Endodermal cell (in vitro differentiated cells): ENCODE measurements around the gene MOXD1. TPM values are rescaled to one million over a fixed set of nuclear protein-coding genes. Genes with fewer than 3 reads are reported as not detected.

Experiments used
- DNase-seq: peaks from one replicate; pipeline ENCODE4 v3.0.0-alpha.2; 2017
- H3K27ac ChIP-seq: 2 replicates; pipeline ENCODE4 v1.5.1; 2013; ENCODE audit warnings: mild to moderate bottlenecking, low read depth, low read length, moderate library complexity
- H3K27me3 ChIP-seq: 2 replicates; pipeline ENCODE4 v1.6.1; 2013; ENCODE audit warnings: mild to moderate bottlenecking, low read length, moderate library complexity; ENCODE audit not compliant: insufficient read depth, control insufficient read depth, poor library complexity, severe bottlenecking
- H3K36me3 ChIP-seq: 2 replicates; pipeline ENCODE4 v1.7.0; 2013; ENCODE audit warnings: mild to moderate bottlenecking, low read length, moderate library complexity; ENCODE audit not compliant: control insufficient read depth, insufficient read depth
- H3K4me1 ChIP-seq: one replicate; pipeline ENCODE4 v1.7.0; 2013; ENCODE audit warnings: low read length; ENCODE audit not compliant: control insufficient read depth, insufficient read depth
- H3K4me3 ChIP-seq: 2 replicates; pipeline ENCODE4 v1.5.1; 2013; ENCODE audit warnings: mild to moderate bottlenecking, low read length, moderate library complexity
- H3K9ac ChIP-seq: 2 replicates; pipeline ENCODE4 v1.6.1; 2013; ENCODE audit warnings: mild to moderate bottlenecking, low read length, moderate library complexity; ENCODE audit not compliant: poor library complexity, severe bottlenecking; ENCODE audit errors: extremely low read depth
- H3K9me3 ChIP-seq: 2 replicates; pipeline ENCODE4 v1.6.1; 2013; ENCODE audit warnings: mild to moderate bottlenecking, low read length, moderate library complexity; ENCODE audit not compliant: control insufficient read depth
- H3K27ac Mint-ChIP-seq: 2 replicates; pipeline ENCODE4 v1.8.0; 2020; ENCODE audit warnings: mixed read lengths
- H3K27me3 Mint-ChIP-seq: 2 replicates; pipeline ENCODE4 v1.8.0; 2021; ENCODE audit warnings: mild to moderate bottlenecking, mixed read lengths; ENCODE audit not compliant: insufficient read depth
- H3K36me3 Mint-ChIP-seq: 2 replicates; pipeline ENCODE4 v1.8.0; 2020; ENCODE audit warnings: low read depth, mixed read lengths
- H3K4me1 Mint-ChIP-seq: 2 replicates; pipeline ENCODE4 v1.8.0; 2020; ENCODE audit warnings: mixed read lengths
- H3K4me3 Mint-ChIP-seq: 2 replicates; pipeline ENCODE4 v1.8.0; 2020; ENCODE audit warnings: mild to moderate bottlenecking, moderate library complexity, mixed read lengths
- H3K9me3 Mint-ChIP-seq: 2 replicates; pipeline ENCODE4 v1.8.0; 2020; ENCODE audit warnings: mild to moderate bottlenecking, mixed read lengths
- CTCF ChIP-seq: fragments of 200-600 bp; sonication (generic); conservative IDR thresholded peaks from 2 replicates; pipeline ENCODE4 v1.5.0; 2021; ENCODE audit warnings: antibody characterized with exemption, mild to moderate bottlenecking
- WGBS, 2 experiments: methylation state at CpG; one replicate each; pipeline versions ENCODE4 v1.1.5 to v1.1.7; 2013; ENCODE audit warnings: missing lambda C conversion rate in 2 of 2, mixed read lengths in 1 of 2; ENCODE audit not compliant: insufficient coverage in 1 of 2, insufficient read length in 1 of 2; 5-methylcytosine and 5-hydroxymethylcytosine counted together
- total RNA-seq, 2 donors: library from RNA; stranded (reverse); fragmentation: NEBNext Ultra II Directional in 1 of 2; extraction: Animal tissue kit (Norgen Biotek cat#: 25700) in 1 of 2; gene quantifications; 2 replicates in 1 of 2; 3 replicates in 1 of 2; pipeline ENCODE4 v1.2.1, GENCODE V29; 2021

MOXD1 gene
- total RNA-seq, 2 donors from 2014 or later, result 1.3 to 3.2 TPM

GRCh38 chr6:132425176-132425575, 23.9 kb upstream of the MOXD1 start:
- H3K4me3 ChIP-seq, result no peak overlapping the region
- no peak overlapping the region for H3K4me3 Mint-ChIP-seq
- 81% methylated on average over 4 to 5 of the region's 5 CpGs for WGBS, 2 experiments

GRCh38 chr6:132423839-132424238, 22.6 kb upstream of the MOXD1 start:
- no peak for DNase-seq
- Histone ChIP-seq H3K9ac (no peak overlapping the region), H3K4me1 (no peaks in the 10 kb centered on the region), H3K27me3 (no peaks in the 10 kb centered on the region), H3K36me3 (no peaks in the 10 kb centered on the region), H3K27ac (no peak overlapping the region), H3K4me3 (no peak overlapping the region), H3K9me3 (no peaks in the 10 kb centered on the region)
- WGBS, 2 experiments, result 92 to 100% methylated on average over 2 to 3 of the region's 3 CpGs
- H3K27ac Mint-ChIP-seq, result no peak overlapping the region
- peaks cover 23% of the 10 kb centered on the region for H3K9me3 Mint-ChIP-seq
- TF ChIP-seq CTCF, result no peak
- H3K4me3 Mint-ChIP-seq, result no peak overlapping the region
- H3K27me3 Mint-ChIP-seq, result no peaks in the 10 kb centered on the region
- H3K4me1 Mint-ChIP-seq, result no peaks in the 10 kb centered on the region
- no peaks in the 10 kb centered on the region for H3K36me3 Mint-ChIP-seq

More at GRCh38 chr6:132425176-132425575, 23.9 kb upstream of the MOXD1 start:
- peaks cover 15% of the 10 kb centered on the region for H3K9me3 Mint-ChIP-seq
- no peaks in the 10 kb centered on the region for H3K4me1 Mint-ChIP-seq
- no peaks in the 10 kb centered on the region for H3K9me3 ChIP-seq
- TF ChIP-seq CTCF, result no peak
- no peak overlapping the region for H3K27ac ChIP-seq
- no peaks in the 10 kb centered on the region for H3K36me3 ChIP-seq
- no peaks in the 10 kb centered on the region for H3K27me3 ChIP-seq
- H3K9ac ChIP-seq, result no peak overlapping the region
- H3K36me3 Mint-ChIP-seq, result no peaks in the 10 kb centered on the region
- no peak overlapping the region for H3K27ac Mint-ChIP-seq
- H3K4me1 ChIP-seq, result no peaks in the 10 kb centered on the region
- DNase-seq, result no peak
- H3K27me3 Mint-ChIP-seq, result no peaks in the 10 kb centered on the region

GRCh38 chr6:132418235-132418965, 17.1 kb upstream of the MOXD1 start:
- no peak for TF ChIP-seq CTCF
- no peak overlapping the region for H3K9ac ChIP-seq
- H3K27ac ChIP-seq, result no peak overlapping the region
- peaks cover 35% of the 10 kb centered on the region for H3K9me3 Mint-ChIP-seq
- no peaks in the 10 kb centered on the region for H3K36me3 ChIP-seq
- peaks cover 2% of the 10 kb centered on the region for H3K27me3 Mint-ChIP-seq
- no peak overlapping the region for H3K4me3 ChIP-seq
- H3K27me3 ChIP-seq, result no peaks in the 10 kb centered on the region
- H3K36me3 Mint-ChIP-seq, result no peaks in the 10 kb centered on the region
- H3K4me3 Mint-ChIP-seq, result no peak overlapping the region
- DNase-seq, result no peak
- H3K27ac Mint-ChIP-seq, result no peak overlapping the region
- H3K9me3 ChIP-seq, result peaks cover 4% of the 10 kb centered on the region
- 94 to 100% methylated on average over 2 to 5 of the region's 6 CpGs for WGBS, 2 experiments
- H3K4me1 ChIP-seq, result no peaks in the 10 kb centered on the region
- H3K4me1 Mint-ChIP-seq, result no peaks in the 10 kb centered on the region
